DOHH2 (cell line): ENCODE measurements around the gene LSP1.

Source experiments
- EZH2phosphoT487 ChIP-seq: fragments of 200-600 bp; sonication (generic); IDR thresholded peaks from 2 replicates; pipeline ENCODE4 v1.6.1; 2017; ENCODE audit warnings: borderline replicate concordance, mild to moderate bottlenecking, antibody characterized with exemption, low read length, moderate library complexity, mixed read lengths
- TF ChIP-seq, protein P1 (sequence below): fragments of 200-600 bp; sonication (generic); IDR thresholded peaks from one replicate; pipeline ENCODE4 v1.5.1; 2014; ENCODE audit warnings: antibody characterized with exemption, mild to moderate bottlenecking, low read depth, low read length; ENCODE audit not compliant: poor library complexity, severe bottlenecking

DNA sequence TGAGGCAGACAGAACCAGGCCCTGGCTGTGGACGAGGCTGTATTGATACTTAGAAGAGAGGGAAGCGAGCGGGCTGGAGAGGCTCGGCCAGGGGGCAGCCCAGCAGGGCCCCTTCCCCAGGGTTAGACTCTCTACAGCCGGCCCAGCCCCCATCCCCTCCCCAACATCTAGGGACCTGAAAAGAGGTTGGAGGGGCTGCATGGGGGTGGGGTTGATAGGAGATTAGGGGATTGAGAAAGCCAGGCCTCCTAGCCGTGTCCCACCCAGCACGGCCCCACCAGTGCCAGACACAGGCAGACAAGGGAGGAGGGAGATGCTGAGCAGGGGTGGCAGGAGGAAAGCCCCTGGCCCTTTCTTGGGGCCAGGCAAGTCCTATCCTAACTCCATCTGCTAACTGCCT is 5.7 kb downstream of the LSP1 start:
- TF ChIP-seq, protein P1, sequence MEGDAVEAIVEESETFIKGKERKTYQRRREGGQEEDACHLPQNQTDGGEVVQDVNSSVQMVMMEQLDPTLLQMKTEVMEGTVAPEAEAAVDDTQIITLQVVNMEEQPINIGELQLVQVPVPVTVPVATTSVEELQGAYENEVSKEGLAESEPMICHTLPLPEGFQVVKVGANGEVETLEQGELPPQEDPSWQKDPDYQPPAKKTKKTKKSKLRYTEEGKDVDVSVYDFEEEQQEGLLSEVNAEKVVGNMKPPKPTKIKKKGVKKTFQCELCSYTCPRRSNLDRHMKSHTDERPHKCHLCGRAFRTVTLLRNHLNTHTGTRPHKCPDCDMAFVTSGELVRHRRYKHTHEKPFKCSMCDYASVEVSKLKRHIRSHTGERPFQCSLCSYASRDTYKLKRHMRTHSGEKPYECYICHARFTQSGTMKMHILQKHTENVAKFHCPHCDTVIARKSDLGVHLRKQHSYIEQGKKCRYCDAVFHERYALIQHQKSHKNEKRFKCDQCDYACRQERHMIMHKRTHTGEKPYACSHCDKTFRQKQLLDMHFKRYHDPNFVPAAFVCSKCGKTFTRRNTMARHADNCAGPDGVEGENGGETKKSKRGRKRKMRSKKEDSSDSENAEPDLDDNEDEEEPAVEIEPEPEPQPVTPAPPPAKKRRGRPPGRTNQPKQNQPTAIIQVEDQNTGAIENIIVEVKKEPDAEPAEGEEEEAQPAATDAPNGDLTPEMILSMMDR, result no peak
- no peak for TF ChIP-seq EZH2phosphoT487
